Large intestine (tissue), 3 donors: ENCODE data around the gene BIRC5. TPM values are rescaled to one million over a fixed set of nuclear protein-coding genes. Genes with fewer than 3 reads are reported as not detected.

ENCODE experiments used
- DNase-seq, 2 donors: peaks; one replicate each; pipeline versions ENCODE4 v3.0.0 to v3.0.0-alpha.2; 2013
- H3K27ac ChIP-seq: one replicate; pipeline ENCODE4 v1.5.1; 2013; ENCODE audit warnings: low read length
- H3K27me3 ChIP-seq: 2 replicates; pipeline ENCODE4 v1.6.1; 2013; ENCODE audit warnings: low read length; ENCODE audit not compliant: control insufficient read depth, insufficient read depth
- H3K36me3 ChIP-seq: 2 replicates; pipeline ENCODE4 v1.6.1; 2013; ENCODE audit warnings: low read length; ENCODE audit not compliant: control insufficient read depth, insufficient read depth
- H3K4me1 ChIP-seq: one replicate; pipeline ENCODE4 v1.6.1; 2013; ENCODE audit warnings: low read length; ENCODE audit not compliant: control insufficient read depth, insufficient read depth
- H3K4me3 ChIP-seq: one replicate; pipeline ENCODE4 v1.5.1; 2013; ENCODE audit warnings: low read length
- H3K9me3 ChIP-seq: one replicate; pipeline ENCODE4 v1.6.1; 2013; ENCODE audit warnings: mild to moderate bottlenecking, low read depth, low read length, moderate library complexity; ENCODE audit not compliant: control insufficient read depth
- WGBS: methylation state at CpG from one replicate; pipeline ENCODE4 v1.1.5; 2013; ENCODE audit warnings: low lambda C conversion rate; ENCODE audit not compliant: insufficient coverage; 5-methylcytosine and 5-hydroxymethylcytosine counted together
- polyA plus RNA-seq: library from polyadenylated mRNA; unstranded; fragments of 120-200 nt; gene quantifications from one replicate; pipeline ENCODE4 v1.2.1, GENCODE V29; 2013

The BIRC5 gene
- polyA plus RNA-seq, 1 donor, result 13.8 TPM

- WGBS, result no CpG with 5 or more reads among the region's 12 CpGs
- H3K27me3 ChIP-seq, result no peaks in the 10 kb centered on the region
- peaks cover 4% of the 10 kb centered on the region for H3K9me3 ChIP-seq
- H3K36me3 ChIP-seq, result peaks cover 4% of the 10 kb centered on the region
- no peak overlapping the region for H3K27ac ChIP-seq
- no peak for DNase-seq
- H3K4me1 ChIP-seq, result peaks cover 8% of the 10 kb centered on the region
- no peak overlapping the region for H3K4me3 ChIP-seq
Measured at GRCh38 chr17:78183916-78184315, 30.1 kb upstream of the BIRC5 start.

- Histone ChIP-seq H3K9me3 (peaks cover 4% of the 10 kb centered on the region), H3K27ac (no peak overlapping the region), H3K4me3 (no peak overlapping the region), H3K27me3 (no peaks in the 10 kb centered on the region), H3K36me3 (peaks cover 4% of the 10 kb centered on the region), H3K4me1 (peaks cover 5% of the 10 kb centered on the region)
- DNase-seq, result no peak
- WGBS, result no CpG with 5 or more reads among the region's 10 CpGs
Measured at GRCh38 chr17:78184351-78184750, 29.7 kb upstream of the BIRC5 start.

- no CpG with 5 or more reads among the region's 9 CpGs for WGBS
- H3K27ac ChIP-seq, result no peak overlapping the region
- peaks cover 4% of the 10 kb centered on the region for H3K9me3 ChIP-seq
- H3K27me3 ChIP-seq, result no peaks in the 10 kb centered on the region
- no peak for DNase-seq
- H3K4me3 ChIP-seq, result no peak overlapping the region
- H3K36me3 ChIP-seq, result peaks cover 4% of the 10 kb centered on the region
- peaks cover 5% of the 10 kb centered on the region for H3K4me1 ChIP-seq
Measured at GRCh38 chr17:78184868-78185267, 29.2 kb upstream of the BIRC5 start.

GRCh38 chr17:78185981-78186691 is 27.9 kb upstream of the BIRC5 start:
- H3K27ac ChIP-seq, result peak overlapping the region; percentile 8
- DNase-seq, result peak in 1 of 2 donors; percentile 37
- H3K36me3 ChIP-seq, result peaks cover 10% of the 10 kb centered on the region
- WGBS, result no CpG with 5 or more reads among the region's 10 CpGs
- H3K4me1 ChIP-seq, result peaks cover 5% of the 10 kb centered on the region
- no peaks in the 10 kb centered on the region for H3K27me3 ChIP-seq
- H3K4me3 ChIP-seq, result peak overlapping the region; percentile 71
- peaks cover 4% of the 10 kb centered on the region for H3K9me3 ChIP-seq

- no CpG with 5 or more reads among the region's 57 CpGs for WGBS
- DNase-seq, result peak; percentile 97 to 98
- peaks cover 14% of the 10 kb centered on the region for H3K36me3 ChIP-seq
- no peaks in the 10 kb centered on the region for H3K27me3 ChIP-seq
- H3K4me3 ChIP-seq, result peak within 1 kb of the TSS; percentile 71
- peaks cover 4% of the 10 kb centered on the region for H3K9me3 ChIP-seq
- H3K27ac ChIP-seq, result peak within 1 kb of the TSS; percentile 96
- peaks cover 5% of the 10 kb centered on the region for H3K4me1 ChIP-seq
Measured at GRCh38 chr17:78186692-78187595, 27.1 kb upstream of the BIRC5 start, which contains the start of the genes AFMID and TK1. Gene AFMID (plus strand): TSS chr17:78187362. CDS start chr17:78187371, 9 bp downstream. Gene TK1 (minus strand): TSS chr17:78187052. CDS start chr17:78186994, 58 bp downstream.

- peaks cover 4% of the 10 kb centered on the region for H3K9me3 ChIP-seq
- peaks cover 4% of the 10 kb centered on the region for H3K4me1 ChIP-seq
- no peak overlapping the region for H3K27ac ChIP-seq
- peaks cover 21% of the 10 kb centered on the region for H3K36me3 ChIP-seq
- WGBS, result 100% methylated on average over 1 of the region's 5 CpGs
- DNase-seq, result no peak
- no peaks in the 10 kb centered on the region for H3K27me3 ChIP-seq
- no peak overlapping the region for H3K4me3 ChIP-seq
Measured at GRCh38 chr17:78196716-78197115, 17.3 kb upstream of the BIRC5 start.

GRCh38 chr17:78197147-78197832 is 16.8 kb upstream of the BIRC5 start:
- WGBS, result no CpG with 5 or more reads among the region's 9 CpGs
- no peak overlapping the region for H3K27ac ChIP-seq

GRCh38 chr17:78200451-78200850 is 13.6 kb upstream of the BIRC5 start:
- Histone ChIP-seq H3K27ac (no peak overlapping the region), H3K27me3 (no peaks in the 10 kb centered on the region), H3K9me3 (peaks cover 4% of the 10 kb centered on the region), H3K36me3 (peaks cover 26% of the 10 kb centered on the region), H3K4me1 (peaks cover 4% of the 10 kb centered on the region), H3K4me3 (no peak overlapping the region)
- no CpG with 5 or more reads among the region's 6 CpGs for WGBS
- no peak for DNase-seq

More at GRCh38 chr17:78197147-78197832, 16.8 kb upstream of the BIRC5 start:
- Histone ChIP-seq H3K4me1 (peaks cover 4% of the 10 kb centered on the region), H3K36me3 (peaks cover 21% of the 10 kb centered on the region), H3K9me3 (peaks cover 4% of the 10 kb centered on the region), H3K4me3 (no peak overlapping the region), H3K27me3 (no peaks in the 10 kb centered on the region)
- no peak for DNase-seq

- no peak overlapping the region for H3K4me3 ChIP-seq
- no CpG with 5 or more reads among the region's 8 CpGs for WGBS
- no peak overlapping the region for H3K27ac ChIP-seq
- H3K4me1 ChIP-seq, result peaks cover 4% of the 10 kb centered on the region
- H3K9me3 ChIP-seq, result peaks cover 4% of the 10 kb centered on the region
- no peaks in the 10 kb centered on the region for H3K27me3 ChIP-seq
- no peak for DNase-seq
- peaks cover 25% of the 10 kb centered on the region for H3K36me3 ChIP-seq
Measured at GRCh38 chr17:78202666-78203065, 11.4 kb upstream of the BIRC5 start.
